GM12878 (cell line): ENCODE measurements around the gene CLEC20A.

ENCODE experiments used
- CTCF ChIP-seq, 3 experiments: IDR thresholded peaks in 2 of 3; conservative IDR thresholded peaks in 1 of 3; 2 replicates each; pipeline ENCODE4 v1.5.1; 2011; ENCODE audit warnings: low read depth in 3 of 3, low read length in 3 of 3, mild to moderate bottlenecking in 3 of 3, control low read depth in 2 of 3, moderate library complexity in 2 of 3, inconsistent platforms in 1 of 3, mixed read lengths in 1 of 3; ENCODE audit not compliant: control insufficient read depth in 2 of 3, insufficient read depth in 1 of 3; ENCODE audit errors: extremely low read depth in 1 of 3
- EP300 ChIP-seq, 2 experiments: fragments of 150-350 bp in 1 of 2; IDR thresholded peaks; 2 replicates each; pipeline ENCODE4 v1.6.1; 2011 to 2012; ENCODE audit warnings: low read depth in 2 of 2, low read length in 2 of 2, borderline replicate concordance in 1 of 2, improper control_type of control experiment in 1 of 2, inconsistent platforms in 1 of 2; ENCODE audit not compliant: control insufficient read depth in 1 of 2
- EZH2 ChIP-seq: IDR thresholded peaks from 2 replicates; pipeline ENCODE4 v1.6.1; 2012; ENCODE audit warnings: low read depth, mild to moderate bottlenecking, control low read depth, inconsistent platforms, low read length, borderline replicate concordance; ENCODE audit not compliant: control insufficient read depth
- TF ChIP-seq, protein P1 (sequence below): IDR thresholded peaks from 2 replicates; pipeline ENCODE4 v1.6.1; 2011; ENCODE audit warnings: mild to moderate bottlenecking, low read depth, low read length, moderate library complexity; ENCODE audit not compliant: insufficient replicate concordance

DNA sequence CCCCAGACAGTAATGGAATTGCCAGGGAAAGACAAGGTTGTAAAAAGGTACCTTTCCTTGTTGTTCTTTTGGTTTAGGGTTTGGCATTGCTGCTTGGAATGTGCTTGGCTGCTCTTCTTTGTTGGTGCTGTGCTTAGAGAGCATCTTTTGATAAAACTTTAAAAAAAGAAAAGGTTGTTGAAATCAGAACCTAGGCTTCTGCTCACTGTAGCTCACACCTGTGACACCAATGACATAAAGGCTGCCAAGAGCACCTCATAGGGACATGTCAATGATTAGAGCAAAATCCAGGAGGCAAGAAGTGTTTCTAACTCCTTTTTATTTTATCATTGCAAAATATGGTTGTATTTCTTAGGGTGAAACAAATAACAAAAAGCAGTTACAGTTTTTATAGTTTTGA, 28.9 kb downstream of the CLEC20A start:
- no peak for TF ChIP-seq EZH2
- no peak for TF ChIP-seq EP300 (IDR thresholded peaks at IDR 0.05; ENCODE audit: borderline replicate concordance in 1 of 2, control insufficient read depth in 1 of 2, low read depth in 2 of 2, low read length in 2 of 2)
- TF ChIP-seq, protein P1, sequence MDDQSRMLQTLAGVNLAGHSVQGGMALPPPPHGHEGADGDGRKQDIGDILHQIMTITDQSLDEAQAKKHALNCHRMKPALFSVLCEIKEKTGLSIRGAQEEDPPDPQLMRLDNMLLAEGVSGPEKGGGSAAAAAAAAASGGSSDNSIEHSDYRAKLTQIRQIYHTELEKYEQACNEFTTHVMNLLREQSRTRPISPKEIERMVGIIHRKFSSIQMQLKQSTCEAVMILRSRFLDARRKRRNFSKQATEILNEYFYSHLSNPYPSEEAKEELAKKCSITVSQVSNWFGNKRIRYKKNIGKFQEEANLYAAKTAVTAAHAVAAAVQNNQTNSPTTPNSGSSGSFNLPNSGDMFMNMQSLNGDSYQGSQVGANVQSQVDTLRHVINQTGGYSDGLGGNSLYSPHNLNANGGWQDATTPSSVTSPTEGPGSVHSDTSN, result no peak
- TF ChIP-seq CTCF (IDR thresholded peaks at IDR 0.05 in 2 of 3, conservative IDR thresholded peaks at IDR 0.05 in 1 of 3; ENCODE audit: control insufficient read depth in 2 of 3, extremely low read depth in 1 of 3, insufficient read depth in 1 of 3, low read depth in 3 of 3, low read length in 3 of 3), result no peak
